Fibroblast of lung (primary cell): ENCODE results near the gene ZNF70. TPM values are rescaled to one million over a fixed set of nuclear protein-coding genes. Genes with fewer than 3 reads are reported as not detected.

Experiments
- DNase-seq, 2 donors: peaks; one replicate each; pipeline versions ENCODE4 v3.0.0 to v3.0.0-alpha.2; 2010; ENCODE audit warnings: low read depth in 2 of 2
- H2AFZ ChIP-seq: 2 replicates; pipeline ENCODE4 v1.5.1; 2012; ENCODE audit warnings: low read length, control low read depth, inconsistent platforms
- H3K27ac ChIP-seq: 2 replicates; pipeline ENCODE4 v1.5.1; 2011; ENCODE audit warnings: low read length, control low read depth; ENCODE audit not compliant: insufficient read depth
- H3K27me3 ChIP-seq: 2 replicates; pipeline ENCODE4 v1.5.1; 2011; ENCODE audit warnings: mild to moderate bottlenecking, low read length; ENCODE audit not compliant: control insufficient read depth, insufficient read depth
- H3K36me3 ChIP-seq: 2 replicates; pipeline ENCODE4 v1.5.1; 2011; ENCODE audit warnings: low read length; ENCODE audit not compliant: control insufficient read depth, insufficient read depth
- H3K4me1 ChIP-seq: 2 replicates; pipeline ENCODE4 v1.5.1; 2011; ENCODE audit warnings: low read length; ENCODE audit not compliant: control insufficient read depth, insufficient read depth; ENCODE audit errors: extremely low read depth
- H3K4me2 ChIP-seq: 2 replicates; pipeline ENCODE4 v1.5.1; 2011; ENCODE audit warnings: low read length, control low read depth; ENCODE audit not compliant: insufficient read depth; ENCODE audit errors: extremely low read depth
- H3K4me3 ChIP-seq, 4 experiments: fragments of 200-600 bp in 1 of 4; sonication (generic) in 1 of 4; replicated peaks in 1 of 4; 2 replicates each; pipeline ENCODE4 v1.5.1; 2011 to 2016; ENCODE audit warnings: low read length in 4 of 4, low read depth in 3 of 4, mild to moderate bottlenecking in 3 of 4, control low read depth in 2 of 4, inconsistent platforms in 1 of 4, mixed read lengths in 1 of 4; ENCODE audit not compliant: insufficient read depth in 1 of 4; ENCODE audit errors: control extremely low read depth in 1 of 4
- H3K79me2 ChIP-seq: 2 replicates; pipeline ENCODE4 v1.5.1; 2012; ENCODE audit warnings: mild to moderate bottlenecking, low read length, inconsistent platforms; ENCODE audit not compliant: control insufficient read depth, insufficient read depth
- H3K9ac ChIP-seq: 2 replicates; pipeline ENCODE4 v1.5.1; 2011; ENCODE audit warnings: mild to moderate bottlenecking, low read length, control low read depth; ENCODE audit not compliant: insufficient read depth
- H3K9me3 ChIP-seq: 2 replicates; pipeline ENCODE4 v1.5.1; 2012; ENCODE audit warnings: low read depth, low read length; ENCODE audit not compliant: control insufficient read depth, insufficient read depth
- H4K20me1 ChIP-seq: 2 replicates; pipeline ENCODE4 v1.5.1; 2011; ENCODE audit warnings: low read length; ENCODE audit not compliant: control insufficient read depth, insufficient read depth; ENCODE audit errors: extremely low read depth
- CTCF ChIP-seq, 2 donors: IDR thresholded peaks in 1 of 2; conservative IDR thresholded peaks in 1 of 2; 1 replicate in 1 of 2; 2 replicates in 1 of 2; pipeline ENCODE4 v1.5.1; 2011 to 2012; ENCODE audit warnings: low read length in 2 of 2, control low read depth in 1 of 2, inconsistent platforms in 1 of 2, low read depth in 1 of 2, mild to moderate bottlenecking in 1 of 2
- EZH2 ChIP-seq: IDR thresholded peaks from 2 replicates; pipeline ENCODE4 v1.5.1; 2012; ENCODE audit warnings: low read length, control low read depth, mild to moderate bottlenecking; ENCODE audit errors: missing control alignments
- polyA plus RNA-seq, 2 donors: library from polyadenylated mRNA; depleted of rRNA in 1 of 2; stranded (reverse) in 1 of 2; unstranded in 1 of 2; fragments of >200 nt; gene quantifications; 2 replicates each; pipeline ENCODE4 v1.2.1, GENCODE V29; 2011 to 2012; ENCODE audit warnings: missing spikeins in 1 of 2
- total RNA-seq: library from RNA; depleted of rRNA; stranded (reverse); fragments of >200 nt; gene quantifications from 2 replicates; pipeline ENCODE4 v1.2.1, GENCODE V29; 2014

The ZNF70 gene
- total and polyA plus RNA-seq, 2 donors (not counting 1 experiment from before 2014, with no cell fraction given): 1.2 to 3.1 TPM

GRCh38 chr22:23722724-23723123 lies 28.2 kb downstream of the ZNF70 start:
- Histone ChIP-seq H3K27me3 (no peaks in the 10 kb centered on the region), H3K4me1 (no peaks in the 10 kb centered on the region), H3K27ac (no peak overlapping the region), H3K36me3 (no peaks in the 10 kb centered on the region), H3K4me2 (no peak overlapping the region), H4K20me1 (no peaks in the 10 kb centered on the region), H3K9ac (no peak overlapping the region), H3K79me2 (no peaks in the 10 kb centered on the region), H2AFZ (no peak overlapping the region), H3K4me3 (no peak overlapping the region), H3K9me3 (no peaks in the 10 kb centered on the region)
- TF ChIP-seq EZH2 (no peak), CTCF (conservative IDR thresholded peaks at IDR 0.05 in 1 of 2, IDR thresholded peaks at IDR 0.05 in 1 of 2; ENCODE audit: low read depth in 1 of 2, low read length in 2 of 2) (no peak)
- no peak for DNase-seq

GRCh38 chr22:23722160-23722559 lies 28.8 kb downstream of the ZNF70 start:
- no peak overlapping the region for H2AFZ ChIP-seq
- TF ChIP-seq EZH2 (no peak), CTCF (conservative IDR thresholded peaks at IDR 0.05 in 1 of 2, IDR thresholded peaks at IDR 0.05 in 1 of 2; ENCODE audit: low read depth in 1 of 2, low read length in 2 of 2) (no peak)
- DNase-seq: no peak
- no peaks in the 10 kb centered on the region for H3K36me3 ChIP-seq
- no peaks in the 10 kb centered on the region for H3K79me2 ChIP-seq
- no peaks in the 10 kb centered on the region for H3K4me1 ChIP-seq
- no peaks in the 10 kb centered on the region for H3K9me3 ChIP-seq
- H3K27me3 ChIP-seq: no peaks in the 10 kb centered on the region
- H4K20me1 ChIP-seq: no peaks in the 10 kb centered on the region
- H3K4me2 ChIP-seq: no peak overlapping the region
- H3K4me3 ChIP-seq: no peak overlapping the region
- no peak overlapping the region for H3K9ac ChIP-seq
- no peak overlapping the region for H3K27ac ChIP-seq

- Histone ChIP-seq H4K20me1 (no peaks in the 10 kb centered on the region), H3K9me3 (no peaks in the 10 kb centered on the region), H3K4me2 (no peak overlapping the region), H3K27ac (no peak overlapping the region), H2AFZ (no peak overlapping the region), H3K4me3 (no peak overlapping the region), H3K4me1 (no peaks in the 10 kb centered on the region), H3K79me2 (peaks cover 3% of the 10 kb centered on the region), H3K36me3 (no peaks in the 10 kb centered on the region), H3K9ac (no peak overlapping the region), H3K27me3 (no peaks in the 10 kb centered on the region)
- TF ChIP-seq CTCF (conservative IDR thresholded peaks at IDR 0.05 in 1 of 2, IDR thresholded peaks at IDR 0.05 in 1 of 2; ENCODE audit: low read depth in 1 of 2, low read length in 2 of 2) (no peak), EZH2 (no peak)
- no peak for DNase-seq
Measured at GRCh38 chr22:23720855-23721254, 30.1 kb downstream of the ZNF70 start.
